Measurements from ENCODE around the gene NEK1. TPM values are rescaled to one million over a fixed set of nuclear protein-coding genes. Genes with fewer than 3 reads are reported as not detected.
A peak's percentile ranks its signal among the peaks of the same experiment; 100 is the strongest.

The NEK1 gene
- total and polyA plus RNA-seq, 2 donors (not counting 3 experiments of a cell fraction or from before 2014, with no cell fraction given): 2.6 to 10.1 TPM

- H3K4me3 ChIP-seq (replicated peaks in 1 of 3; ENCODE audit: insufficient read depth in 1 of 3, low read depth in 1 of 3, low read length in 3 of 3): no peak overlapping the region
- H3K9ac ChIP-seq (replicated peaks; ENCODE audit: extremely low read depth, insufficient read depth, low read length): no peak overlapping the region
- intact Hi-C loops (cut with micrococcal nuclease): no loop called here
- TF ChIP-seq GATA2 (IDR thresholded peaks at IDR 0.05; ENCODE audit: insufficient read depth, insufficient read length, low read depth, low read length): no peak
- no peaks in the 10 kb centered on the region for H4K20me1 ChIP-seq (replicated peaks; ENCODE audit: control insufficient read depth, extremely low read depth, insufficient read depth, low read length)
- H3K9me3 ChIP-seq (replicated peaks; ENCODE audit: control insufficient read depth, insufficient read depth, low read length): no peaks in the 10 kb centered on the region
- no peak for FAIRE-seq
- dilution Hi-C loops (cut with MboI; ENCODE audit: extremely low pct_ligation_motif_present, low sequenced_read_pairs): no loop called here
- H3K4me2 ChIP-seq (ENCODE audit: insufficient read depth, low read length): no peak overlapping the region
- no peaks in the 10 kb centered on the region for H3K27me3 ChIP-seq (ENCODE audit: control insufficient read depth in 2 of 2, insufficient read depth in 2 of 2, low read length in 2 of 2)
- POLR2A ChIA-PET: interaction anchor here (0.5 kb wide), 1 partner anchor 678 kb away, joined by 6 read pairs; no protein-coding TSS in a partner anchor
- peaks cover 0 to 2% of the 10 kb centered on the region in 2 experiments for H3K36me3 ChIP-seq (ENCODE audit: control insufficient read depth in 2 of 2, extremely low read depth in 1 of 2, insufficient read depth in 2 of 2, low read length in 2 of 2)
- peak; percentile 10 for DNase-seq (ENCODE audit: low read depth, low spot score)
- CTCF ChIA-PET: no interaction called here
- H3K9me1 ChIP-seq (replicated peaks; ENCODE audit: control insufficient read depth, extremely low read depth, insufficient read depth, low read length): no peaks in the 10 kb centered on the region
- H3K27ac ChIP-seq (ENCODE audit: insufficient read depth, low read depth, low read length): no peak overlapping the region
- H2AFZ ChIP-seq (ENCODE audit: low read depth, low read length): no peak overlapping the region
- no peaks in the 10 kb centered on the region for H3K4me1 ChIP-seq (ENCODE audit: control insufficient read depth, extremely low read depth, insufficient read depth, low read length)
- no TSS peak for BruUV-seq (replicated peaks)
- H3K79me2 ChIP-seq (ENCODE audit: control insufficient read depth, insufficient read depth, low read length): no peaks in the 10 kb centered on the region
Observed at GRCh38 chr4:169583563-169583962, 28.8 kb downstream of the NEK1 start.

- H3K27me3 ChIP-seq (ENCODE audit: control insufficient read depth in 2 of 2, insufficient read depth in 2 of 2, low read length in 2 of 2): no peaks in the 10 kb centered on the region
- no peak overlapping the region for H3K27ac ChIP-seq (ENCODE audit: insufficient read depth, low read depth, low read length)
- H3K9ac ChIP-seq (replicated peaks; ENCODE audit: extremely low read depth, insufficient read depth, low read length): no peak overlapping the region
- H3K4me2 ChIP-seq (ENCODE audit: insufficient read depth, low read length): no peak overlapping the region
- no peaks in the 10 kb centered on the region for H3K9me3 ChIP-seq (replicated peaks; ENCODE audit: control insufficient read depth, insufficient read depth, low read length)
- H3K4me3 ChIP-seq (replicated peaks in 1 of 3; ENCODE audit: insufficient read depth in 1 of 3, low read depth in 1 of 3, low read length in 3 of 3): no peak overlapping the region
- no peaks in the 10 kb centered on the region for H3K4me1 ChIP-seq (ENCODE audit: control insufficient read depth, extremely low read depth, insufficient read depth, low read length)
- H4K20me1 ChIP-seq (replicated peaks; ENCODE audit: control insufficient read depth, extremely low read depth, insufficient read depth, low read length): no peaks in the 10 kb centered on the region
- no peaks in the 10 kb centered on the region for H3K79me2 ChIP-seq (ENCODE audit: control insufficient read depth, insufficient read depth, low read length)
- no peaks in the 10 kb centered on the region for H3K9me1 ChIP-seq (replicated peaks; ENCODE audit: control insufficient read depth, extremely low read depth, insufficient read depth, low read length)
- BruUV-seq (replicated peaks): no TSS peak
- intact Hi-C loops (cut with micrococcal nuclease): no loop called here
- POLR2A ChIA-PET: no interaction called here
- TF ChIP-seq EZH2 (IDR thresholded peaks at IDR 0.05; ENCODE audit: borderline replicate concordance, low read depth, low read length, severe bottlenecking) (no peak), POLR2AphosphoS5 (IDR thresholded peaks at IDR 0.05; ENCODE audit: insufficient read depth, low read depth, low read length) (no peak), FOS (IDR thresholded peaks at IDR 0.05; ENCODE audit: borderline replicate concordance, insufficient read depth, low read length) (no peak), JUN (IDR thresholded peaks at IDR 0.05; ENCODE audit: borderline replicate concordance, insufficient read depth, insufficient read length, low read depth) (no peak), GATA2 (IDR thresholded peaks at IDR 0.05; ENCODE audit: insufficient read depth, insufficient read length, low read depth, low read length) (no peak), MYC (IDR thresholded peaks at IDR 0.05; ENCODE audit: low read depth, low read length) (no peak), POLR2A (IDR thresholded peaks at IDR 0.05; ENCODE audit: low read depth, low read length) (no peak), CTCF (IDR thresholded peaks at IDR 0.05; ENCODE audit: extremely low read depth in 1 of 2, insufficient read depth in 1 of 2, low read depth in 1 of 2, low read length in 2 of 2) (no peak)
- TF ChIP-seq, protein P1, sequence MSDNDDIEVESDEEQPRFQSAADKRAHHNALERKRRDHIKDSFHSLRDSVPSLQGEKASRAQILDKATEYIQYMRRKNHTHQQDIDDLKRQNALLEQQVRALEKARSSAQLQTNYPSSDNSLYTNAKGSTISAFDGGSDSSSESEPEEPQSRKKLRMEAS (IDR thresholded peaks at IDR 0.05; ENCODE audit: insufficient read depth, insufficient read length): no peak
- H2AFZ ChIP-seq (ENCODE audit: low read depth, low read length): no peak overlapping the region
- CTCF ChIA-PET: interaction anchor here (0.6 to 1.0 kb wide), 3 partner anchors 11 to 662 kb away, joined by 3 to 4 read pairs (median 3); no protein-coding TSS in a partner anchor
- dilution Hi-C loops (cut with MboI; ENCODE audit: extremely low pct_ligation_motif_present, low sequenced_read_pairs): no loop called here
- FAIRE-seq: no peak
- no peak for DNase-seq (ENCODE audit: low read depth, low spot score)
- peaks cover 0 to 2% of the 10 kb centered on the region in 2 experiments for H3K36me3 ChIP-seq (ENCODE audit: control insufficient read depth in 2 of 2, extremely low read depth in 1 of 2, insufficient read depth in 2 of 2, low read length in 2 of 2)
Observed at GRCh38 chr4:169582706-169583105, 29.7 kb downstream of the NEK1 start.

All from endothelial cell of umbilical vein (primary cell).